Body of pancreas (tissue), 4 donors: ENCODE results near the gene TSSC4. TPM values are rescaled to one million over a fixed set of nuclear protein-coding genes. Genes with fewer than 3 reads are reported as not detected.

Experiments used
- ATAC-seq: fragments of 150-250 bp; one replicate; pipeline ENCODE4 v1.9.1; 2016
- DNase-seq, 4 donors: peaks; one replicate each; pipeline ENCODE4 v3.0.0-alpha.2; 2019
- H3K27ac ChIP-seq, 4 donors: fragments of 200-600 bp; sonication (generic); 1 replicate in 3 of 4; 2 replicates in 1 of 4; pipeline versions ENCODE4 v1.5.1 to v1.6.1; 2016 to 2019; ENCODE audit warnings: mild to moderate bottlenecking in 1 of 4, mixed read lengths in 1 of 4, moderate library complexity in 1 of 4
- H3K27me3 ChIP-seq, 2 donors: fragments of 200-600 bp; sonication (generic); one replicate each; pipeline ENCODE4 v1.6.0; 2016; ENCODE audit warnings: mild to moderate bottlenecking in 1 of 2
- H3K36me3 ChIP-seq, 2 donors: fragments of 200-600 bp; sonication (generic); replicated peaks in 1 of 2; 2 replicates each; pipeline ENCODE4 v1.5.1; 2016; ENCODE audit warnings: low read depth in 2 of 2; ENCODE audit not compliant: insufficient read depth in 1 of 2
- H3K4me1 ChIP-seq: fragments of 200-600 bp; sonication (generic); one replicate; pipeline ENCODE4 v1.6.0; 2016
- H3K4me3 ChIP-seq, 2 donors: fragments of 200-600 bp; sonication (generic); 1 replicate in 1 of 2; 2 replicates in 1 of 2; pipeline ENCODE4 v1.5.1; 2016 to 2019
- H3K9me3 ChIP-seq, 3 donors: fragments of 200-600 bp; sonication (generic); 1 replicate in 2 of 3; 2 replicates in 1 of 3; pipeline ENCODE4 v1.5.1; 2016
- POLR2A ChIP-seq, 3 donors: fragments of 450-650 bp; IDR thresholded peaks; one replicate each; pipeline ENCODE4 v1.6.1; 2016; ENCODE audit warnings: antibody characterized with exemption in 3 of 3, mild to moderate bottlenecking in 2 of 3
- WGBS, 2 donors: methylation state at CpG; one replicate each; pipeline ENCODE4 v1.1.5; 2017; 5-methylcytosine and 5-hydroxymethylcytosine counted together
- intact Hi-C: fragments of 100-400 bp; cut with DNase I; formaldehyde crosslinking; loops from one replicate; pipeline ENCODE4 v1.15.1; 2023
- total RNA-seq, 2 donors: library from RNA; depleted of rRNA; stranded (reverse); fragments of >200 nt; gene quantifications; one replicate each; pipeline ENCODE4 v1.1.0, GENCODE V29; 2016
- TF ChIP-seq, protein P1 (sequence below), 7 experiments: fragments of 450-650 bp in 4 of 7; fragments of 200-600 bp in 3 of 7; sonication (generic) in 3 of 7; IDR thresholded peaks; one replicate each; pipeline ENCODE4 v1.5.1; 2016 to 2019; ENCODE audit warnings: antibody characterized with exemption in 7 of 7

Gene TSSC4
- total RNA-seq, 2 donors from 2014 or later = 21.5 to 25.7 TPM

DNA sequence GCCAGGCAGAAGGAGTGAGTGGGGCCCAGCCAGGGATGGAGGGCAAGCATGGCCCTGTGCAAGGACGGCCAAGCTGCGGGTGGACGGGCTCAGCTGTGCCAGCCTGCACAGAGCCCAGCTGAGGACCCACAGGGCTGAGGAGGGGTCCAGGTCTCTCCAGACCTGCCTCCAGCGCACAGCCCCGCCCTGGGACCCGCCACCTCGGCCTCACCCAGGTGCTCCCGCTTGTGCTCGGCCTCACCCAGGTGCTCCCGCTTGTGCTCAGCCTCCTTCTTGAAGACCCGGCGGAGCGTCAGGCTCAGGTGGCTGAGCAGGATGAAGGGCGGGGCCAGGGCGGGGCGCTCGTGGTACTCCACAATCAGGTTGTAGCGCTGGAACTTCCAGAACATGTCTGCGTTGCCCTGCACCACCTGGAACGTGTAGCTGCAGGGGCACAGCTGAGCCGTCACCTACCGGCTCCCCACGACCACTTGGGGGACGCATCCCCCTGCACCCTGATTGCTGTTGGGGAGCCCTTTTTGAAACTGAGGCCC, 6.4 kb downstream of the TSSC4 start:
- Histone ChIP-seq H3K9me3 (no peaks in the 10 kb centered on the region), H3K27ac (no peak overlapping the region), H3K27me3 (no peaks in the 10 kb centered on the region), H3K36me3 (peaks cover 0 to 10% of the 10 kb centered on the region in 2 donors), H3K4me3 (no peak overlapping the region), H3K4me1 (peaks cover 5% of the 10 kb centered on the region)
- TF ChIP-seq, protein P1, sequence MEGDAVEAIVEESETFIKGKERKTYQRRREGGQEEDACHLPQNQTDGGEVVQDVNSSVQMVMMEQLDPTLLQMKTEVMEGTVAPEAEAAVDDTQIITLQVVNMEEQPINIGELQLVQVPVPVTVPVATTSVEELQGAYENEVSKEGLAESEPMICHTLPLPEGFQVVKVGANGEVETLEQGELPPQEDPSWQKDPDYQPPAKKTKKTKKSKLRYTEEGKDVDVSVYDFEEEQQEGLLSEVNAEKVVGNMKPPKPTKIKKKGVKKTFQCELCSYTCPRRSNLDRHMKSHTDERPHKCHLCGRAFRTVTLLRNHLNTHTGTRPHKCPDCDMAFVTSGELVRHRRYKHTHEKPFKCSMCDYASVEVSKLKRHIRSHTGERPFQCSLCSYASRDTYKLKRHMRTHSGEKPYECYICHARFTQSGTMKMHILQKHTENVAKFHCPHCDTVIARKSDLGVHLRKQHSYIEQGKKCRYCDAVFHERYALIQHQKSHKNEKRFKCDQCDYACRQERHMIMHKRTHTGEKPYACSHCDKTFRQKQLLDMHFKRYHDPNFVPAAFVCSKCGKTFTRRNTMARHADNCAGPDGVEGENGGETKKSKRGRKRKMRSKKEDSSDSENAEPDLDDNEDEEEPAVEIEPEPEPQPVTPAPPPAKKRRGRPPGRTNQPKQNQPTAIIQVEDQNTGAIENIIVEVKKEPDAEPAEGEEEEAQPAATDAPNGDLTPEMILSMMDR (IDR thresholded peaks at IDR 0.05) = no peak
- TF ChIP-seq POLR2A (IDR thresholded peaks at IDR 0.05) = no peak
- no peak for DNase-seq
- intact Hi-C loops = no loop called here
- ATAC-seq = no peak
- WGBS, 2 donors = 66 to 77% methylated on average over 10 to 24 of the region's 24 CpGs

DNA sequence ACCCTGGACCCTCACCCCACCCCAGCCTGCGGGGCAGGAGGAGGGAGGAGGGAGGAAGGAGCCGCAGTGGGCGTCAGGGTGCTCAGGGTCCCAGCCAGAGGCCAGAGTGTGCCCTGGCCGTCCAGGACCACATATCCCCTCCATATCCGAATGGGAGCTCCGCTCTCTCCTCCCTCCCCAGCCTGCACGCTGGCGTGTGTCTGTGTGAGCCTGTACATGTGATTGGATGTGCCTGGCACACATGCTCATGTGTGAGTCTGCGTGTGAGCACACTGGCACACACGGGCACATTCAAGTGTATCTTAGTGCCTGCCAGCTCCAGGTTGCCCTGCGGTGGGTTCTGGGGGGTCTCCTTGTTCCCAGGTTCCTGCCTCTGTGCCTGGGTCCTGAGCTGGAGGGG, 8.1 kb downstream of the TSSC4 start:
- H3K27ac ChIP-seq = no peak overlapping the region
- no peak for ATAC-seq
- peaks cover 0 to 2% of the 10 kb centered on the region in 2 donors for H3K36me3 ChIP-seq
- H3K9me3 ChIP-seq = no peaks in the 10 kb centered on the region
- TF ChIP-seq, protein P1 (IDR thresholded peaks at IDR 0.05) = no peak
- TF ChIP-seq POLR2A (IDR thresholded peaks at IDR 0.05) = no peak
- WGBS, 2 donors = 38 to 53% methylated on average over 4 to 10 of the region's 11 CpGs
- DNase-seq = no peak
- intact Hi-C loops = no loop called here
- no peak overlapping the region for H3K4me3 ChIP-seq
- no peaks in the 10 kb centered on the region for H3K4me1 ChIP-seq
- H3K27me3 ChIP-seq = no peaks in the 10 kb centered on the region

DNA sequence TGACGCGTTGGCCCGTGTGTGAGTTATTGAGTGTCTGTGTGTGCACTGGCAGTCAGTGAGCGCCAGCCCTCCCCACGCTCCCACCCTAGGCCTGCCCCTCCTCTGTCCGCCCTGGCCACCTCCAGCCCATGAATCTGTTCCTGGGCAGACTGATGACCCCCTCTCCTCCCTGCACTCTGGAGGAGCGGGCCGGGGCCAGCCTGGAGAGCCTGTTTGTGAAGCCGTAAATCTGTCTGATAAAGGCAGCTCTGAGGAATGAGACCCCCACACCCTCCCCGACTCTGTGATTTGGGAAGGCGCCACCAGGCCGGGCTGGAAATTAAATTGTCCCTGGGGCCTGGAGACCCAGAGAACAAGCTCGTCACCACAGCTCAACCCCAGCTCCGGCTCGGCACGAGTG, 8.6 kb downstream of the TSSC4 start:
- WGBS, 2 donors = 10 to 47% methylated on average over 3 to 16 of the region's 16 CpGs
- intact Hi-C loops = no loop called here
- no peak for DNase-seq

DNA sequence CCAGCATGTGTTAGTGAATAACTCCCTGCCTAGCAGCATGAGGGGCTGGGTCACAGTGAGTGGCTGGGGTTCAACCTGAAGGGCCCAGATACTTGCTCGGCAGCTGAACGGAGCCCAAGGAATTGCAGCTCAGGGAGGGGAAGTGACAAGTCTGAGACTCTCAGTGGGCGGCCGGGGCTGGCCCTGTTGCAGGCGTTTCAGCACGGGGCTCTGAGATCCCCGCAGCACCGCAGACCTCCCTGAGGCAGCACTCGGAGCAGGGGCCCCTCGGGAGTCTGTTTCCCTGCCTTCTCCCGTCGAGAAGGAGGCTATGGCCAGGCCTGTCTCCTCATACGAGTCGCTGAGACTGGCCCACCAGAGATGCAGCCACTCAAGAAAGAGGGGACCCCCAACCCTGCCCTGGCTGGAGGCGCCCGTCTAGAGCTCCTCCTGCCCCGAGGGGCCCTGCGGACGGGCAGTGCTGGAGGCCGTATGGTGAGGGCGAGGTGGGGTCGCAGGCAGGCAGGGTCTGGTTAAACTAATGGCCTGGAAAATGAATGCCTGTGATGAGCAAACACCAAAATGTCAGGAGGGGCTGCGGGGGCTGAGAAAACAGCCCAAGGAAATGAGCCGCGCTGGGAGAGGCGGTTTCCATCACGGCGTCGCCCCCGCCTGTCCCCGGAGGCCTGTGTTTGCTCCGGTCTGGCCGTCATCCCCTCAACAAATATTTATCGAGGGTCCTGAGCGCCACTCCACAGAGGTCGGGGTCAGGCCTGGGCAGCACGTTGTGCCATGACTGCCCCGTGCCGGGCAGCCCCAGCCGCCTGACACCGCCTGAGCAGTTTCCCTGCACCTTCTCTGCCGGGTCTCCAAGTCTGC, 9.3 kb downstream of the TSSC4 start:
- ATAC-seq (no peak), DNase-seq (no peak)
- Histone ChIP-seq H3K36me3 (no peaks in the 10 kb centered on the region), H3K4me3 (no peak overlapping the region), H3K27ac (no peak overlapping the region), H3K4me1 (no peaks in the 10 kb centered on the region), H3K9me3 (no peaks in the 10 kb centered on the region), H3K27me3 (no peaks in the 10 kb centered on the region)
- WGBS, 2 donors = 21 to 35% methylated on average over 14 to 41 of the region's 42 CpGs
- no peak for TF ChIP-seq POLR2A (IDR thresholded peaks at IDR 0.05)
- TF ChIP-seq, protein P1 (IDR thresholded peaks at IDR 0.05) = no peak
- intact Hi-C loops = no loop called here

More for the DNA sequence above, 8.6 kb downstream of the TSSC4 start:
- H3K4me3 ChIP-seq = no peak overlapping the region
- no peak for ATAC-seq
- TF ChIP-seq, protein P1 (IDR thresholded peaks at IDR 0.05) = no peak
- TF ChIP-seq POLR2A (IDR thresholded peaks at IDR 0.05) = no peak
- no peaks in the 10 kb centered on the region for H3K9me3 ChIP-seq
- H3K36me3 ChIP-seq = no peaks in the 10 kb centered on the region
- no peaks in the 10 kb centered on the region for H3K4me1 ChIP-seq
- no peak overlapping the region for H3K27ac ChIP-seq
- H3K27me3 ChIP-seq = no peaks in the 10 kb centered on the region
